Measurements from ENCODE around the gene PACSIN2. TPM values are rescaled to one million over a fixed set of nuclear protein-coding genes. Genes with fewer than 3 reads are reported as not detected.
"Not testable (repeated sequence)": the region's sequence is repeated elsewhere in the genome, so short reads cannot be mapped to it uniquely, and the experiment has no call there.

PACSIN2 gene, protein sequence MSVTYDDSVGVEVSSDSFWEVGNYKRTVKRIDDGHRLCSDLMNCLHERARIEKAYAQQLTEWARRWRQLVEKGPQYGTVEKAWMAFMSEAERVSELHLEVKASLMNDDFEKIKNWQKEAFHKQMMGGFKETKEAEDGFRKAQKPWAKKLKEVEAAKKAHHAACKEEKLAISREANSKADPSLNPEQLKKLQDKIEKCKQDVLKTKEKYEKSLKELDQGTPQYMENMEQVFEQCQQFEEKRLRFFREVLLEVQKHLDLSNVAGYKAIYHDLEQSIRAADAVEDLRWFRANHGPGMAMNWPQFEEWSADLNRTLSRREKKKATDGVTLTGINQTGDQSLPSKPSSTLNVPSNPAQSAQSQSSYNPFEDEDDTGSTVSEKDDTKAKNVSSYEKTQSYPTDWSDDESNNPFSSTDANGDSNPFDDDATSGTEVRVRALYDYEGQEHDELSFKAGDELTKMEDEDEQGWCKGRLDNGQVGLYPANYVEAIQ
- 10 to 100 TPM; 37.4 to 68.4 (median 63.4) TPM for polyA plus RNA-seq (ENCODE audit: insufficient read length in 4 of 4)

DNA sequence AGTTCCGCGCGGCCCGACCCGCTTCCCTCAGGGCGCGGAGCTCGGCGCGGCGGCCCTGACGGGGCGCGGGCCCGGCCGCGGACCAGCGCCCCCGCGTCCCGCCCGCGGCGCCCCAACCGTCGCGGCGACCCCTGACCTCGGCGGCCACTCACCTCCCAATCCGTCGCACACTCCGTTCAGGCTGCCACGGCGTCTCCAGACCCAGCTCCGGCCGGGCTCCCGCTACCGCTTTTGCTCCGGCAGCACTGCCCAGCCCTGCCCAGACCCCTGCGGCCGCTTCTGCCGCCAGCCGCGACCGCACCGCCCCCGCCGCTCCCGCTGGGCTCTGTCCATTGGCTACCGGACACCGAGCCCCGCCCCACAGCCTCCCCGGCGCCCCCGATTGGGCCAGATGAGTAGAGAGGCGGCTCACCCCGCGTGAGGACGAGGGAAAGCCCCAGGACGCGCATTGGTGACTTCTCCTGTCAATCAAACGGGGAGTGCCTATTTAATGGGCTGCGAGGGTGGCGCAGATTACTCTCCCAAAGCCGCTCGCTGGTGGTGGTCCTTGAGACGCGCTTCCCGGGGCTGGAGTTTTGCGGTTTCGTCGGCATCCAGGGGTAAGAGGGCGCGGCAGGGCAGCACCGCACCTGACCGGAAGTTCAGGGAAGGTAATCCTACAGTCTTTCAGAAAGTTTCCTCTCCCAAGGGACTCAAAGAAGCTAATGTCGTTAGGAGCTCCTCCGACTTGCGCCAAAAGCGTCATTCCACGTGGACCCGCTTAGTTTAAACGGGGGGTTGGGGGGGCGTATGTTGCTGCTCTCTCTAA, at the start of gene PACSIN2:
PACSIN2 (minus strand) TSS at position 281 of the 808 bp plus-strand sequence. CDS start 103,069 bp downstream, outside the sequence.
- peak; percentile 91 to 98 (median 97) for DNase-seq (ENCODE audit: low read depth in 4 of 4, low spot score in 3 of 4)

DNA sequence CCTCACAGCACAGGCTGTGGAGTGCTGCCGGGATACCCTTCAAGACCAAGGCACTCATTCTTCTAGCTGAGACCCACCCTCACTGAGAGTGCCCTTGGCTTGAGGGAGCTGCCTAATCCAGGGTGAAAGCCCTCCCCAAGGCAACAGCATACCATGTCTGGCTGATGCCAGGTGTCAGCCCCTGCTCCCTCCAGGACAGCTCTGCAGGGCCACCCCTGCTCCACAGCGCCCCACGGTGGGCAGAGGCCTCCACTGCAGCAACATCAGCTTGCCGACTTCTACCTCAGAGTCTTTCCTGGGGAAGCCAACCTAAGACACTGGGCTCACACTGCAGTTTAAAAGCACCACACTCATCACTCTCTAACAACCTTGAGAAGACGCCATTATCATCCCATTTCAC, 45.2 kb upstream of the PACSIN2 start:
- DNase-seq (ENCODE audit: low read depth in 4 of 4, low spot score in 3 of 4): no peak

DNA sequence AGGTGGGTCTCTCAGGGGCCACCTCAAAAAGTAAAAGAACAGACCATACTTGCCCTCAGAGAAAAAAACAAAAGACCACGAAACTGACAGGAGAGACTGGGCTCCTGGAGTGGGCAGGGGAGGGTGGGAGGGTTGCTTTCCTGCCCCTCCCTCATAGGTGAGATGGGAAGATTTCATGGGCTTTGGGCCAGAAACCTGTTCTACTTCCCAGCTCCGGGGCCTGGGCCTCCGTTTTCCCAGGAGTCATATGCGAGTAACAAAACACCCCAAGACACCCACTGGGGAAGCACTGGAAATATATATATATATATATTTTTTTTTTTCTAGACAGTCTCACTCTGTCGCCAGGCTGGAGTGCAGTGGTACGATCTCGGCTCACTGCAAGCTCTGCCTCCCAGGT, 42.7 kb upstream of the PACSIN2 start:
- no peak for DNase-seq (ENCODE audit: low read depth in 4 of 4, low spot score in 3 of 4)

DNA sequence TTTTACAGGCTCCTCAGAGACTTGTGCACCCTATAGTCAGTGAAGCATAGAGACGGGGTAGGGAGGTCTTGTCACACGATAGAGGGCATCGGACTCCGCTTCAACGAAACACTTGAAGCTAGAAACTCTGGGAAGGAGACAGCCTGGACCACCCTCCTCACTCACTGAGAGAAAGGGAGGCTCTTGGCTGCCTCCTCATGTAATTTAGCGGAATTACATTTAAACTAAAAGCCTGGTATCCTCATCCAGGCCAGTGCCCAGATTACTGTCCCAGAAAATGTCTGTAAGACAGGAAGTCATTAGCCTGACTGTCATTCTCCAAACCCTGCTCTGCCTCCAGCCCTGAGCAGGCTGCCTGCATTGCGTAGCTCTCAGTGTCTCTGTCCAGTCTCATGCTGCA, 38.2 kb upstream of the PACSIN2 start:
- DNase-seq (ENCODE audit: low read depth in 4 of 4, low spot score in 3 of 4): no peak

DNA sequence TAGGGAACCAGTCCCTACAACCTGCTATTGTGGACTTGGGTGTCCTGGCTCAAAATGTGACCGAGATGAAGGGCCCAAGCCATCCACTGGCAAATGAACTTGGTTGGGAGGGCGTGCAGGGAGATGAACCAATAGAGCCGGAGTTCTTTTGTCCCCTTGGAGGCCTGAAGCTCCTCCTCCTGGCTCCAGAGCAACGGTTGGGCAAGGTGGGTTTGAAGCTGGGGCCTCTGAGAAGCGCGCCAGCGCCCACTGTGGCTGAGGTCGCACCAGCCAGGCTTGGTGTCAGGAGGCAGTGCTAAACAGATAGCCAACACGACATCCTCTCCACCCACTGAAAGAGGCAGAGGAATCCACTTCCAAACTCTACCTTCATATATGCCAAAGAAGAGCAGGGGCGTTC, 36.0 kb upstream of the PACSIN2 start:
- DNase-seq (ENCODE audit: low read depth in 4 of 4, low spot score in 3 of 4): no peak

DNA sequence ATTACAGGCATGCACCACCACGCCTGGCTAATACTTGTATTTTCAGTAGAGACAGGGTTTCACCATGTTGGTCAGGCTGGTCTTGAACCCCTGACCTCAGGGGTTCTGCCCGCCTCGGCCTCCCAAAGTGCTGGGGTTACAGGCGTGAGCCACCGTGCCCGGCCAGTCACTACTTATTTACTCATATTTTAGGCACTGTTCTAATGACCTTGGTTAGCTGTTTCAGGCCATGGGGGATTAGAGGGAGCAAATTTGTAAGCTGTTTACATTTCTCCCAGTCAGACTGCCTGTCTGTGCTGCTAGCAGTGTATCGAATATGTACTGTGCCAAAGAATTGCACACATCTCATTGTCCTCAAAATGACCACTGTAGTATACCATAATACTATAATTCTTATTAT, 32.7 kb upstream of the PACSIN2 start:
- DNase-seq (ENCODE audit: low read depth in 4 of 4, low spot score in 3 of 4): no peak

DNA sequence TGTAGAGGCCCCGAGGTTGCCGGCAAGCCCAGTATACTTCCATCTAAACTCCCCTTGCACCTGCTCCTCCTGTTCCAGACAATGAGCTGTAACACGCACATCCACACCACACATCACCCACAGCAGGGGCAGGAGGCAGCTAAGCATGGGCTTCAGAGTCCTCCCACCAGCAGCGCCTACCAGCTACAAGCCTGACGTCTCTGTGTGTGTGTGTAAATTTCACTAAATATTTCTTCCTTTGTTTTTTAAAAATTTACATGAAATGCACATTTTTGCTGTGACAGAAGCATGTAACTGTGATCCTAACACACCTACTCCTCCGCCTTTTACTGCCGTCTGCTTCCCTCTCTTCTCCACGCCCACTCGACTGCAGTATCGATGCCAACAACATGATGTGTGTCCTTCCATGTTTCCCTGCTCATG, 29.4 kb upstream of the PACSIN2 start:
- DNase-seq (ENCODE audit: low read depth in 4 of 4, low spot score in 3 of 4): no peak

DNA sequence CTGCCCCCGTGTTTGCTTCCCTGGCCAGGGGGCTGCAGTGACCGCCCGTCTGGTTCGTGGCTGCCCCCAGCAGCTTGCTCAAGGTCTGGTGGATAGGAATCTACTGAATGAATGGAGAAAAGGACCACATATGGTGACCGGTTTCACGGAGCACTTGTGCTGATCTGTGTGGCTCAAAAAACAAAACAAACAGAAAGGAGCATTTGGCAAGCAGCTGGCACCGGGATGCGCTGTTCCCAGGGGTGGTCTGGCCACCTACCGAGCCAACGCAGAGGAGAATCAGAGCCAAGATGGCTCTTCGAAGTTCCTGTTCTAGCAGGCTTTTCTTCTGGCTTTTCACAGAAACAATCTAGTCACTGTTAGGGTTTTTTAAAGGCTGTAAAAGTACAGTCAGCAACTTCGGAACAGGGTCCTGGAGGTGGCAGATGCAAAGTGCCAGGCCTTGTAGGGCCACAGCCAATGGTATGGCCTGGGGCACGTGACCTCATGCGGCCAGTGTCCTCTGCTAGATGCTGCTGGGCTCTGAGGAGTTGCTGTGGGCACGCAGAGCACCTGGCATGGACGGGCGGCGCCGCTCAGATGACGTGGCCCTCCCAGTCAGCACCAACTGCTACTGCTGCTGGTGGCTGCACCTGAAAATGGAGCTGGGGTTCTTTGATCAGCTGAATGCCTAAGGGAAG, 27.3 kb upstream of the PACSIN2 start:
- no peak for DNase-seq (ENCODE audit: low read depth in 4 of 4, low spot score in 3 of 4)

DNA sequence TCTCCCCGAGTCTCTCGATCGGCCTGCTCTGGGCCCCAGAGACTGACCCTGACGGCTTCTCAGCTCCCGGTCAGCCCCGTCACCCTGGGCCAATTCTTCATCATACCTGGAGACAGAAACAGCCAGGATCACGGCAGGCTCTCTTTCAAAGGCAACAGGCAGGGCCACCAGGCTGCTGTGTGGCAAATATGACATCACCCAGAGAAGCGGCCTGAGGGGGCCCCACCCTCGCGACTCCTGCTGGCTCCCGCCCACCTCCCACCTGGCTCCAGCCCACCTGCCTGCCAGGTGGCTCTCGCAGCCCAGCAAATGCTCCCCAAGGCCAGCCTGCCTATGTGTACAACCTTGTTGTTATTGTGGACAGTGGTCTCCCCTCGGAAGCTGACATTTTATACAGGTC, 24.9 kb upstream of the PACSIN2 start:
- no peak for DNase-seq (ENCODE audit: low read depth in 4 of 4, low spot score in 3 of 4)

DNA sequence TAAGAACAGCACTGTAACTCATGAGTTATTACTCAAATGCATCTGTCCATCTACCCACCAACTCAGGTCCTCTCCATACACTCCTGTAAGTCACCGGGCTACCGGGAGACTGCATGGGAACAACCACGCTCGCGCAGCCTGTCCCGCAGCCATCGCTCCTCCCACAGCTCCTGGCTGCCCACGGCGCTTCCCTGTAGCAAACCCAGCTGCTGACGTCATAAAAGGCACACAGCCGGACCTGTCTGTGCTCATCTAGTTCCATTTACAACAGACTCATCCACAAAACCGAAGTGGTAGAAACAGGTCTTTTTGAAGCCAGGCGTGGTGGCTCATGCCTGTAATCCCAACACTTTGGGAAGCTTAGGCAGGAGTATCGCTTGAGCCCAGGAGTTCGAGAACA, 23.4 kb upstream of the PACSIN2 start:
- DNase-seq (ENCODE audit: low read depth in 4 of 4, low spot score in 3 of 4): no peak

DNA sequence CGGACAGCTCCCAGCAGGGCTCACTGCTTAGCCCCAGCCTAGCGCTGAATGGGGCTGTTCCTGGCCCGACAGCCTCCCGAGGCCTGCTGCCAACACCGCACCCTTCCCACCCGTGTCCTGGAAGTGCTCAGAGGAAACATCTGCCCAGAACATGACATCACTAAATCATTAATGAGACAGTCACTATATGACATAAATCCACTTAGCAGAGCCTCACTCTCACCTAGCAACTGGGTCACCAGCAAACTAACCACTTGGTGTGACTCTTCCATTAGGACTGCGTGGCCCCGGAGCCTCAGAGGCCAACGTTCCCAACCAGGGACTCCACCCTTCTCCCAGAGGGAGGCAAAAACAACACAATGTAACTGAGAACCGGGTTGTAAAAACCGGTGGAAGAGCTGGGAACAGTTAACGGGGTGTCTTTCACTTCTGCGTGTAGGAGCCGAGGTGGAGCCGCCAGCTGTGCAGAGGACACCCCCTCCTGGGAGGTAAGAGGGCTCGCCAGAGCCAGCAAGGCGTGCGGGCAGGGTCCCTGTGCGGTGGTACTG, 21.4 kb upstream of the PACSIN2 start:
- no peak for DNase-seq (ENCODE audit: low read depth in 4 of 4, low spot score in 3 of 4)

DNA sequence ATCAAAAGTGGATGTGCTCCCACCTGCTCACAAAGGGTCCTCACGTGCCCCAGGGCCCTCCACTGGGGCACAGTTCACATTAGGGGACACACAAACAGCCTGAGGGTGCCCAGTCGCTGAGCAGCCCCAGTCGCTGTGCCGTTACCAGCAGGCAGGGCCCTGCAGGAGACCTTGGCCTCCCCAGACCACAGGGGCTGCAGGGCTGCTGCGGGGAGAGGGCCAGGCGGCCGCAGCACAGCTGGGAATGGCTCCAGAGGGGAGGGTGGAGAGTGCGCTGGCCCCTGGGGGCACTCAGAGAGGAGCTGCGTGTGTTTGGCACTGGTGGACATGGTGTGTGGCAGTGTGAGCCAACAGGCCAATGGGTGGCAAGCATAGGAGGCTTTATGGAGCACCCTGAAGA, 20.3 kb upstream of the PACSIN2 start:
- no peak for DNase-seq (ENCODE audit: low read depth in 4 of 4, low spot score in 3 of 4)

DNA sequence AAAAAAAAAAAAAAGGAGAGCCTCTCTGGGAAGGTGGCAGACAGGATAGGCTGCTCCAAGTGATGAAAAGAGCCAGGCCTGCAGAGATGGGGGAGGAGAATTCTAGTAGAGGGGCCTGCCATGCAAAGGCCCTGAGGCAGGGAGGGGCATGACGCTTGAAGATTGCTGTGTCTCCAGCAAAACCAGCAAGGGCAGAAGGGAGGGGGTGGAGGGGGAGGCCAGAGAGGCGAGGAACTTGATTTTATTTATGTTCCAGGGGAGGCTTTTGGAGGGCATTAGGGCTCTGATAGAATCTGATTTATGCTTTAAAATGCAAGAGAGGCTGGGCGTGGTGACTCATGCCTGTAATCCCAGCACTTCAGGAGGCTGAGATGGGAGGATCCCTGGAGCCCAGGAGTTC, 16.7 kb upstream of the PACSIN2 start:
- DNase-seq (ENCODE audit: low read depth in 4 of 4, low spot score in 3 of 4): no peak

DNA sequence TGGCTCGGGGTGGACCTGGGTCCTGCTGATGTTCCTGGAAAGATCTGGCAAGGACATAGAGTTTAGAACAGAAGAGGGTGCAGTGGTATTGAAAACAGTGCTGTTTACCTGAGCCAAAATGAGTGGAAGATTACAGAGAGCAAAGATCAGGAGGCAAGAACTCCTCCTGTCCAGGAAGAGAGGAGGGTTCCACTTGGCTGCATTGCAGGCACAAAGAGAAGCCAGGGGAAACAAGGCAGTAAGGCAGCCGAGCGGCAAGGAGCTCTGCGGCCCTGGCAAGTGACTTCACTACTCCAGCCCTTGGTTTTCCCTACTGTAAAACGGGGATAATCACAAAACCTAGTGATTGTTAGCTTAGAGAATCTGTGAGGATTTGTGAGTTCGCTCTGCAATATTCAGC, 3.7 kb upstream of the PACSIN2 start:
- no peak for DNase-seq (ENCODE audit: low read depth in 4 of 4, low spot score in 3 of 4)

DNA sequence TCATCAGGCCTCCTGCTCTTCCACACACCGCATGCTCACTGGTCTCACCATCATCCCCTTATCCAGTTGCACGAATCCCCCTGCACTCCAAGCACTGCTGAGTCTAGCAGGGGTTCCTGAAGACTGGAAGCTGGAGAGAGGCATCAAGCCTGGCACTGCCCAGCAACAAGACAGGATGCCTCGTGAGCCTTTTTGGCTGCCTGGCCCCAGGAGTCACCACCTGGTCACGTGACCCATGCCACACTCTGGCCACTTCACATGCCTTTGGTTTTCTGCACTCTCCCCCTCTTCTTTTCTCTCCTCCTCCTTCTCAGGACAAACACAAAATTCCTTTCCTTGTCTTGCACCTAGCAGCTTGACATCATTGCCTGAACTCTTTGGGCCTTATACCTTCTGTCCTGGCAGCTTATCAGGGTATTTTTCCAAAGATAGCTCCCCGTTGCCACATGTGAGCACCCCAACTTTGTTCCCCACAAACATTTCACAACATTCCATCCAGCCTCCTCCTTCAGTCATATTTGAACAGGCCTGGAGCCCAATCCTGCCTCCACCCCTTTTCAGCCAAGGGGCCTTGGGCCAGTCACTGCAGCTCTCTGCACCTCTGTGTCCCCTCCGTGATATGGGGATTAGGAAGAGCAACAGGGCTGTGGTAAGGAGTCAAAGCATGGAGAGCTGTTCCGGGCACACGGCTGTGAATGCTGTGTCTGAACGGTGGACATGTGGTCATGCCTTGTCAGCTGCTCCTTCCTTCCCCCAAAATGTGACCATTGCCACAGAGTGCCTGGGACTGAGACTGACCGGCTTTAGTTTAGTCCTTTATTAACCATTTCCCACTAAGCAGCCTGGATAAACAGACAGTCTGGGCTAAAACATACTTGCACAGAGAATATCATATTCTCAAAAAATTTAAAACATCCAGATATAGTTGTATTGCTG, 2.8 kb upstream of the PACSIN2 start:
- DNase-seq (ENCODE audit: low read depth in 4 of 4, low spot score in 3 of 4): no peak

DNA sequence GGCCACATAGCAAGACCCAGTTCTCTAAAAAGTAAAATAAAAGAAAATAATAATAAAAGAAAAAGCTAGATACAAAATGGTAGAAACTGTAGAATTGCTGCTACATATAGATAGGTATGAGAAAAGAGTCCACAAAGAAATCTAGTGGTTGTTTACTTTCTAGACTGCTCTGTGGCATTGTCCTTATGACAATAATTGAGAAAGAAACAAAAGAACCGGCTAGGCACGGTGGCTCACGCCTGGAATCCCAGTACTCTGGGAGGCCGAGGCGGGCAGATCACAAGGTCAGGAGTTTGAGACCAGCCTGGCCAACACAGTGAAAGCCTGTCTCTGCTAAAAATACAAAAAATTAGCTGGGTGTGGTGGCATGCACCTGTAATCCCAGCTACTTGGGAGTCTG, 1.2 kb upstream of the PACSIN2 start:
- DNase-seq (ENCODE audit: low read depth in 4 of 4, low spot score in 3 of 4): not testable (repeated sequence)

DNA sequence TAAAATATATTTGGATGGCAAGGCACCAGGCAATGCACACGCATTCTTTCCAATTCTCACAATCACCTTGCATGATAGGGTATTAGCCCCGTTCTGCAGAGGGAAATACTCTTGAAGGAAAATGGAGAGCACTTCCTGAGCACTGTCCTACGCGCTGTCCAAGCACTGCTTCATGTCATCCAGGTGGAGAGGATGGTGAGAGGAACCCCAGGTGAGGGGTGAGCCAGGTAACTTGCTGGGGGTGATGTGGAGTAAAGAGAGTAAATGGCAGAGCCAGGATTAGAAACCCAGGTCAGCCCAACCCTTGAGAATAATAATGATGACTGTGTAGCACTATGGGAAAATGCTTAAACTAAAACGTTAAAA, 711 bp upstream of the PACSIN2 start:
- no peak for DNase-seq (ENCODE audit: low read depth in 4 of 4, low spot score in 3 of 4)

DNA sequence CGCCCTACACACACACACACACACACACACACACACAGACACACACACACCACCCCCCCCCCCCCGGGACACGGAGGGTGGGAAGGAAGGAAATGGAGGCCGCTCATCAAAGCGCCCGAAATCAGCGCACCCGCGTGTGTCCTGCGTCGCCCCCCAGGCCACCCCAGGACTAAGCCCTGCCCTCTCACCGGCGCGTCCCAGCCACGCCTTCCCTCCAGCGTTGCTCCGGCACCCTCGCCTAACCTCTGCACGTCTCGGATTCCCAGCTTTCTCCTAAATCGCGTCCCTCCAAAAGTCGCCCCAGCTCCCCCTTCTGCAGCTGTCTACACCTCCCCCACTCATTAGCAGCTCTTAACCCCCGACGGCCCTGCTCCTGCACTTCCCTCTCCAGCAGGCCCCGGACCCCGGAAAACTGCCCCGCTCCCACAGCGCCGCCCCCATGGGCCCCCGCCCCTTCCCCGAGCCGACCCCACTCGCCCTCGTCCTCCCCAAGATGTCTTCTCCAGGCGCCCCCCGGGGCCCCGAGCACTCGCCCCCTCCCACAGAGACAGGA, 557 bp downstream of the PACSIN2 start:
- no peak for DNase-seq (ENCODE audit: low read depth in 4 of 4, low spot score in 3 of 4)

Data from left renal pelvis (tissue), 4 donors.